NCI-H2107 treated with DMSO at 0.1 percent for 48 hours (cell line): ENCODE data around the gene EFNA2.
"Not testable (repeated sequence)": the region's sequence is repeated elsewhere in the genome, so short reads cannot be mapped to it uniquely, and the experiment has no call there.

Source experiments
- DNase-seq: peaks from one replicate; lab custom pipeline; 2025; ENCODE audit not compliant: unreplicated experiment; lab: John Stamatoyannopoulos, UW

Gene EFNA2

GRCh38 chr19:1285737-1286360, at the start of gene EFNA2:
TSS of gene EFNA2 (plus strand) at chr19:1285873. CDS start at chr19:1286169, 296 bp downstream.
- no peak for DNase-seq

GRCh38 chr19:1236576-1236975, 49.1 kb upstream of the EFNA2 start:
- DNase-seq = no peak

- DNase-seq = no peak
These were observed 48.5 kb upstream of the EFNA2 start for GRCh38 chr19:1237027-1237659.

- DNase-seq = no peak
These were observed 47.8 kb upstream of the EFNA2 start, which contains the start of gene CBARP for GRCh38 chr19:1237754-1238368. TSS of gene CBARP (minus strand) at chr19:1238005. CDS start at chr19:1236100, 1,905 bp downstream.

- no peak for DNase-seq
These were observed 47.0 kb upstream of the EFNA2 start for GRCh38 chr19:1238369-1239303.

GRCh38 chr19:1239420-1239795, 46.3 kb upstream of the EFNA2 start:
- no peak for DNase-seq

GRCh38 chr19:1239796-1240737, 45.6 kb upstream of the EFNA2 start:
- peak; percentile 50 for DNase-seq

- no peak for DNase-seq
These were observed 44.7 kb upstream of the EFNA2 start for GRCh38 chr19:1240925-1241324.

- DNase-seq = peak; percentile 81
These were observed 44.1 kb upstream of the EFNA2 start, which contains the start of gene ATP5F1D for GRCh38 chr19:1241417-1242095. TSS of gene ATP5F1D (plus strand) at chr19:1241751. CDS start at chr19:1241851, 100 bp downstream.

- peak; percentile 33 for DNase-seq
These were observed 41.6 kb upstream of the EFNA2 start for GRCh38 chr19:1243768-1244692.

- no peak for DNase-seq
These were observed 40.8 kb upstream of the EFNA2 start for GRCh38 chr19:1244693-1245451.

- no peak for DNase-seq
These were observed 40.0 kb upstream of the EFNA2 start for GRCh38 chr19:1245494-1246264.

GRCh38 chr19:1246265-1247087, 39.2 kb upstream of the EFNA2 start:
- not testable (repeated sequence) for DNase-seq

GRCh38 chr19:1247748-1248138, 37.9 kb upstream of the EFNA2 start:
- no peak for DNase-seq

GRCh38 chr19:1248139-1248785, 37.4 kb upstream of the EFNA2 start, which contains the start of gene MIDN:
TSS of gene MIDN (plus strand) at chr19:1248583. CDS start at chr19:1250297, 1,714 bp downstream.
- DNase-seq = no peak
